ENCODE measurements around the gene NOXA1.
"Not testable (repeated sequence)": the region's sequence is repeated elsewhere in the genome, so short reads cannot be mapped to it uniquely, and the experiment has no call there.

Gene NOXA1

DNA sequence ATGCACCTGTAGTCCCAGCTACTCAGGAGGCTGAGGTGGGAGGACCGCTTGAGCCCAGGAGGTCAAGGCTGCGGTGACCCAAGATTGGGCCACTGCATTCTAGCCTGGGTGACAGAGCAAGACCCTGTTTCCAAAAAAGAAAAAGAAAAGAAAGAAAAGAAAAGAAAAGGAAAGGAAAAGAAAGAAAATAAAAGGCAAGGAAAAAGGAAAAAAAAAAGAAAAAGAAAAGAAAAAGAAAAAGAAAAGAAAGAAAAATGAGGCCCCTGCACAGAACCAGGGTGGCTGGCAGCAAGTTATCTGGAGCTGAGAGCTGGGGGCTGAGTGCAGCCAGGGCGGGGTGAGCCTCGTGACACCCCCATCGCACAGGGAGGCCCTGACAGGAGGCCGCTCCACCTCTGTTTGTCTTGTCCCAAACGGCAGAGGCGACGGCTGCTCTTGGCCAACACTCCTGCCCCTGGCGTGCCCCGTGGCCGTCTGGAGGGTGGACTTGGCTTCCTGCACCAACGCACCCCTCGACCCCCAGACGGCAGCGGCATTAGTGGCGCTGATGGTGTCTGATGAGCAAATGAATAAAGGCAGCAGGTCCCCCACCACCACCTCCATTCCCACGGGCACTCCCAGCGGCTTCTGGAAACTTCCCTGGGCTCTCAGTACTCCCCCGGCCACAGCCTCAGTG is 17.0 kb upstream of the NOXA1 start:
- no peak for DNase-seq

DNA sequence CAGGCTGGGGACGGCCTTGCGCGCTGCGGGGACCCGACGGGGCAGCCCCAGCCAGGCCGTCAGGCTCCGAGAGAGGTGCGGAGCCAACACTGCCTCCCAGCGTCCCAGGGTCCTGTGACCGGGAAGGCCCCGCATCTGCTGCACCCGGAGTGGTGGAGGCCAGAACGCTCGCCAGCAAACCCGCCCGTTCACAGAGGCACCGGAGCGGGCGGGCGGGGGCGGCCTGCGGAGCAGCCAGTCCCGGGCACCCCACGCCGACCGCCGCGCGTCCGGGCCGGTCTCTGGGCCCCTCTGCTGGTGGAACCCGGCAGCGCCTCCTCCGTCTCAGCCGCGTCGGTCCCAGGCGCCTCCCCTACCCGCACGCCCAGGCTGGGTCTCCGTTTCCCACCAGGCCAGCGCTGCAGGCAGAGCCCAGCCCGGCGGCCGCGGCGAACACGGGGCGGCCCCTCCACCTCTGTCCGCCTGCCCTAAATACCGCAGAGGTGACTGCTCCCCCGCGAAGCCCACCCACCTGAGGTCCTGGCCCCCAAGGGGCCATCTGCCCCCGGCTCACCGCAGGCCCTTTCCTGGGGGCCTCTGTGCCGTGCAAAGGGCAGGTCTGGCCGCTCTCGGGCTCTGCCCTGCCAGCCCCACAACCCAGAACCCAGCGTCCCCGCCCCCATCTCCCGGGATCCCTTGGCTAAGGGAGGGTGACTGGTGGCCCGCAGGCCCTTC is 16.2 kb upstream of the NOXA1 start:
- peak; percentile 95 for DNase-seq

DNA sequence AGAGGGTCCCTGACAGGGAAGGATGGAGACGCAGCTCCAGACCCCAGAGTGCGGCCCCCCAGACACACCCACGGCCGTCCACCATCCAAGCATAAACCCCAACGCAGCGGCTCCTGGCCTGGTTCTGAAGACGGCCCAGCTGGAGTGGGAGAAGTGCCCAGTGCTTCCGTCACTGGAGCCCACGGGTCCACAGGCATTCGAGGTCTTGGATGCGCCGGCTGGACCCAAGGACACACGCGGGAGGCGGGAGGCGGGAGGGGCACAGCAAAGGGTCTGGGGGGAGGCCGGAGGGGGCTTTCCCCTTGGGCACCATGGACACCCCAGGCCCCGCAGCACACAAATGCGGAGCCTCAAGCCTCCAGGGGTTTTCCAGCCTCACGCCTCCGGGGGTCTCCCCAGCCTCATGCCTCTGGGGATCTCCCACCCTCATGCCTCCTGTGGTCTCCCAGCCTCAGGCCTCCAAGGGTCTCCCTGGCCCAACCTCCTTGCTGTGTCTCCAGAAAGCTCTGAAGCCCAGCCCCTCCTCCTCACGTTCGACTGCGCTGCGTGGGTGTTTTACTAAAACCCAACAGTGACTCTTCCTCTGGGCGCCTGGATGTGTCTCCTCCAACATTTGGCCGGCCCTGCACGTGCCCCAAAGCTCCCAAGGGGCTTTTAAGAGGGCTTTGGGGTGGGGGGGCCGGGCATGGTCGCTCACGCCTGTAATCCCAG is 15.4 kb upstream of the NOXA1 start:
- no peak for DNase-seq

DNA sequence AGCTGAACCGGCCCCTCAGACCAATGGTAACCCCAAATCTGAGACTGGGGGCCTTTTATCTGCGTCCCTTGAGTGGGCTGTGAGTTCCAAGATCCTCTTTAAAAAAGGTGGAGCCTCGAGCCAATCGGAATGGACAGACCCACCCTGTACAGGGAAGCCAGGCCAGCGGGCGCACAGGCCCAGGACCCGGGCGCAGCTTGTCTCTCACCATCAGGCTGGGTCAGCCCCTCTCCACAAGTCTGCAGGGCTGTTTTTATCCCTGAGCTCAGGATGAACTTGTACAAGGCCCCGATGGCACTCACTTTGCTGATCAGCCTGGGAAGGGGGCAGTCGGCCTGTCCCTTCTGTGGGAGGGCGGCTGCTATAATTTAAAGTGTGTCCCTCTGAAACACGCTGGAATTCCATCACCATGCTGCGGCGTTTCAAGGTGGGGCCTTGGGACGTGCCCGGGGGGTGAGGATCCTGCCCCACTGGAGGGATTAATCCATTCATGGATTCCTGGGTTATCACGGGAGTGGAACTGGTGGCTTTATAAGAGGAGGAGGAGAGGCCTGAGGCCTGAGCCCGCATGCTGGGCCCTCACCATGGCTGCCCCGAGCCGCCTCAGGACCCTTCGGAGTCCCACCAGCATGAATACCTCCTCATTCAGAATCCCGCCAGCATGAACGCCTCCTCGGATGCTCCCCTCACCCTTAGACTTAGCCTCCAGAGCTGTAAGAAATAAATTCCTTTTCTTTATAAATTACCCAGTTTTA is 14.4 kb upstream of the NOXA1 start:
- DNase-seq, result no peak

DNA sequence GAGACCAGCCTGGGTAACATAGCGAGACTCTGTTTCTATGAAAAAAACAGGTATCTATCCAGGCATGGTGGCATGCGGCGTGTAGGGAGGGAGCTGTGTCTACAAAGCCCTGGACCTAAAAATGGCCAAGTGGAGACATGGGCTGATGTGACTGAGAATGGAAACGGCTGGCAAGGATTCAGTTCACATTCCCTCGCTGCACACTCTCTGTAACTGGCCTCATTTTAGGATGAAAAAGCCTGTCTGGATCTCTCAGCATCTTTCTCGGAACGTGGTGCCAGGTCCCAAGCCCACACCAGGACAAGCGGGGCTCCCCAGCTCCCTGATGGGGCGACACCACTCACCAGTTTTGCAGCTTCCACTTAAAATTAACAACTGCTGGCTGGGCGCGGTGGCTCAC is 13.7 kb upstream of the NOXA1 start:
- DNase-seq, result no peak

DNA sequence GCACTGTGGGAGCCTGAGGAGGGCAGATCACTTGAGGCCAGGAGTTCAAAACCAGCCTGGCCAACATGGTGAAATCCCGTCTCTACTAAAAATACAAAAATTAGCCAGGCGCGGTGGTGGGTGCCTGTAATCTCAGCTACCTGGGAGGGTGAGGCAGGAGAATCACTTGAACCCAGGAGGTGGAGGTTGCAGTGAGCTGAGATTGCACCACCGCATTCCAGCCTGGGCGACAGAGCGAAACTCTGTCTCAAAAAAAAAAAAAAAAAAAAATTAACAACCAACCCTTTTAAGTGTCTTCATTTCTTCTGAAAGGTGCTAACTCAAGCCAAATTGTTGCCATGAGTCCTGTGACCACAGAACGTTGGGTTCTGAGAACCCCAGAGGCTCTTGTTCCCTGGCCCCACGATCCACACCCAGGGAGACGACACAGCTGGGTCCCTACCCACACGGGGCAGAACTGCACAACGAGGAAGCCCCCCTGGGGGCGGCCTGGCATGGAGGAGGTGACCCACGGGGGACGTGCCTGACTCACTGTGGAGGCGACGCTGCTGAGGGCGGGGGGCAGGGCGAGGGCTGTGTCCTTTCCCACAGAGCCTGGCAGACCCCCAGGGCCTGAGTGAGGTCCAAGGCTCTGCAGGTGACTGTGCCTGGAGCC is 12.8 kb upstream of the NOXA1 start:
- DNase-seq, result not testable (repeated sequence)

DNA sequence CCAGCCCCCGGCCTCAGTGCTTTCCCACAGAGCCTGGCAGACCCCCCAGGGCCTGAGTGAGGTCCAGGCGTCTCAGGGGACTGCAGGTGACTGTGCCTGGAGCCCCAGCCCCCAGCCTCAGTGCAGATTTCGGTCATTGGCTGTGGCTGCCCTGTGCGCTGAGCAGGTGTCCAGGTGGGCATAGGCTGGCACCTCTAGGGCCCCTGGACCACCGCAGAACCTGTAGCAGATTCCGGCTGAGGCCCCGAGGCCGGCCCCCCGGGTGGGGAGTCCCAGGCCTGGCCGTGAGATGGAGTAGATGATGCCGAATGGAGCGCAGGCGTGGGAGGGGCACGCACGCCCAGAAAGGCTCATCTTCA is 12.3 kb upstream of the NOXA1 start:
- no peak for DNase-seq

DNA sequence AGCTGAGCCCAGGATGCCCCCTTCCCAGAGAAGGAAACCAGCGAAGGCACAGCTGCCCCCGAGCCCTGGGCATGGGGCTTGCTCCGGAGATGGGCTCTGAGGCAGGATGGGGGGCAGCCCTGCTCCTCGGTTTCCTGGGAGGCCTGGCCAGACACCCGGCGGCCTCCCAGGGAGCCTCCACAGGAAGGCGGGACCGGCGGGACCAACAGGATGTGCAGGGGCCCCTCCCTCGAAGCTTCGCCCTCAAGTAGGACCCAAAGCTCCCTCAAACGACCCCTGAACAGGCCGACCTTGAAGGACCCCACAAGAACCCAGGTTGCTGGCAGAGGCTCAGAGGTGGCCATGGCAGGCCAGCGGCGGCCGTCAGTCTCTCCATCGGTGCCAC is 11.9 kb upstream of the NOXA1 start:
- DNase-seq, result no peak

DNA sequence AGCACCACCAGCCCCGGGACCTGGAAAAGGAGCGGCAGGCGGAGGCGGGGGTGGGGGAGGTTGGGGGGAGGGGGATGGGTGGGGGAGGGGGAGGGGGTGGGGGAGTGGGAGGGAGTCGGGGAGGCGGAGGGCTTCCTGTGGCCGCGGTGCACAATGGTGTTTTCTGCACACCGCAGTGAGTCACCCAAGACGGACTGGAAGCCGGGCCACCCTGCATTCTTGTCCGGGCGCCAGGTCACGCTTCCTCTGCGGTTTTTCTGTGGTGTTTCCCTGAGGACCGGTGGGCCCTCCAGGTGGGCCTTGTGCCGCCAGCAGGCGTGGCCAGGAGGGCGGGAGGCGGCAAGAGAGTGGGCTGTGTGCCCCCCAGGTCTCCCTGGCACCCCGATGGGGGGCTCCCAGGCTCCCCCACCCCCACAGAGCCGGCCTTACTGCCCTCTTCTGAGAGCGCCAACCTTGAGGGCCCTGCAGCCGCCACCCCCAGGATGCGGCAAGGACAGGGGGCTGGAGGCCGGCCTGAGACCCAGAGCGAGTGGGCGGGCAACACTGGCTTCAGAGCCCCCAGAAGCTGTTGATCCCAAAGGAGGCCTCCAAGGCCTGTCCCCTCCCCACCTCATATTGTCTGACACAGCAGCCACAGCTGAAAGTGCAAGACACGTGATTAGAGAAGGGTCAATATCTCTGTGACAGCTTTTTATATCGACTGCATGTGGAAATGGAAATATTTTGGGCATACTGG is 11.4 kb upstream of the NOXA1 start:
- DNase-seq, result no peak

DNA sequence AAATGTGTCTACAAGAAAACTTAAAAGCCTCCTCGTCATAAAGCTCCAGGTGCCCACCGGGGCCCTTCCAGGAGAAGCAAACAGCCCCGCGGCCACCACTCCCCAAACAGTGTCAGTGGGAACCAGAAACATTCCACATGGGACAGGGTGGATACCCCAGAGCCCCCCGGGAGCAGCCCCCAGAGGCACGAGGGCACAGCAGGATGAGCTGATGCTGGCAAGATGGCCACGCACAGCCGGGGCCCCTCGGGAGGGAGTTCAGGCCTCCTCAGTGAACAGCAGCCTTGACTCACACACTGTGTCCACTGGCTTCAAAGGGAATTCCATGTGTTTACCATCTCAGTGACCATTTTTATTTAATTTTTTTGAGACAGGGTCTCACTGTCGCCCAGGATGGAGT is 10.8 kb upstream of the NOXA1 start:
- no peak for DNase-seq

DNA sequence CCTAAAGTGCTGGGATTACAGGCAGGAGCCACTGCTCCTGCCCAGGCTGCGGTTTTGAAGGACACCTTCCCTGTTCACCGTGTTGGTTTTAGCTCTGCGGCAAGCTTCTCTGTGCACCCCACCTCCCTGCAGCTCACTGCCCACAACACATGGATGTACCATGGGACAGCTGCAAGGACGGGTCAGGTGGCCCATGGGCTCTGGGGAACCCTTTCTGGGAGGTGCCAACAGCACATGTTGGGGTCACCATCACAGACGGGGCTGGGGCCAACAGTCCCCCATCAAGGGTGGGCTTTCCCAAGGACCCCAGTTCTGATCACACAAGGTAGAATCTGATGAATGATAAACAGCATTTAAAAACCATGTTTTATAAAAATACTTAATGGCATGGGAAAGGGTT is 7.7 kb upstream of the NOXA1 start:
- DNase-seq, result no peak

DNA sequence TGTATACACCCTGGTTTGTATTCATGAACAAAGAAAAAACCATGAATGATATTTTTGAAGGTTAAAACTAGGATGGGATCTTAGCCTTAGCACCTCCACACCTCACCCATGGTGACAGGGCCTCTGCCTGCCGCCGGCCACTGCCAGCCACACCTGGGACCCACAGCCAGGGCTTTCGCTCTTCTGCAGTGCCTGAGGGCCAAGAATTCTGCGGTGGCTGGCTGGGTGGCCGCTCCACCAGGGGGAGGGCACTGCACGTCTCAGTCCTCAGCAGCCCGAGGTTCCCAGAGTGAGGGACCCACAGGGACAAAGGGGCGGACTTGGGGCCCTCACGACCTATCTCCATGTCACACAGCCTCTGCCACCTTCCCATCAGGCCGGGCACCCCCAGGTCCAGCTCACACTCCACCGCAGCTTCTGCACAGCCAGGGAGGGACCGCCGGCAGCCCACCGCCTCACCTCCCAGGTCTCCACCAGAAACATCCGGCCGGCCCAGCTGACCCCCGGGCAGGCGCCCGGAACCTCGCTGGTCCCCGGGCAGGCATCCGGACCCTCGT is 7.1 kb upstream of the NOXA1 start:
- DNase-seq, result no peak

DNA sequence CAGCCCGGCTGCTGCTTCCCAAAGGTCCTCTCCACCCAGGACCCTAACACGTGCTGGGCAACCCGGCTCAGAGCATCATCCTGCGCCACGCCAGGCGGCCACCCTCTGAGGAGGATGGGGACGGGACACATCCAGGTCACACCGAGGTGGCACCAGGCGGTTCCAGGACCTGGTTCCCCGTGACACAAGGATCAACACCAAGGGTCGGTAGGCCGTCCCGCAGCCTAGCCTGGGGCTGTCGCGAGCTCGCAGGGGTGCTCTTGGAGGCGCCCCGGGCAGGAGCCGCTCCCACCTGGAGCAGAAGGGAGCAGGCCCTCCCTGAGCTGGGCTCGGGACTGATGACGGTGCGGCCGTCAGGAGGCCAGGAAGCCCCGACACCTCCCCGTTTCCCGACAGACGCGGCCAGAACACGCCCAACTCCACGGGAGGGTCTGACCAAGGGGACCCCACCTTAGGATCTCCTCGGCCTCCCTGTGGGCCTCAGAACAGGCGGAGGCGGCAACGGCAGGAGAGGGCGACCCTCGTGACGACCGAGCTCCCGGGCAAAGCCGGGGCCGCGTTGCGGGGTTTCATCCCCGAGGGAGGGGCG is 6.5 kb upstream of the NOXA1 start:
- no peak for DNase-seq

DNA sequence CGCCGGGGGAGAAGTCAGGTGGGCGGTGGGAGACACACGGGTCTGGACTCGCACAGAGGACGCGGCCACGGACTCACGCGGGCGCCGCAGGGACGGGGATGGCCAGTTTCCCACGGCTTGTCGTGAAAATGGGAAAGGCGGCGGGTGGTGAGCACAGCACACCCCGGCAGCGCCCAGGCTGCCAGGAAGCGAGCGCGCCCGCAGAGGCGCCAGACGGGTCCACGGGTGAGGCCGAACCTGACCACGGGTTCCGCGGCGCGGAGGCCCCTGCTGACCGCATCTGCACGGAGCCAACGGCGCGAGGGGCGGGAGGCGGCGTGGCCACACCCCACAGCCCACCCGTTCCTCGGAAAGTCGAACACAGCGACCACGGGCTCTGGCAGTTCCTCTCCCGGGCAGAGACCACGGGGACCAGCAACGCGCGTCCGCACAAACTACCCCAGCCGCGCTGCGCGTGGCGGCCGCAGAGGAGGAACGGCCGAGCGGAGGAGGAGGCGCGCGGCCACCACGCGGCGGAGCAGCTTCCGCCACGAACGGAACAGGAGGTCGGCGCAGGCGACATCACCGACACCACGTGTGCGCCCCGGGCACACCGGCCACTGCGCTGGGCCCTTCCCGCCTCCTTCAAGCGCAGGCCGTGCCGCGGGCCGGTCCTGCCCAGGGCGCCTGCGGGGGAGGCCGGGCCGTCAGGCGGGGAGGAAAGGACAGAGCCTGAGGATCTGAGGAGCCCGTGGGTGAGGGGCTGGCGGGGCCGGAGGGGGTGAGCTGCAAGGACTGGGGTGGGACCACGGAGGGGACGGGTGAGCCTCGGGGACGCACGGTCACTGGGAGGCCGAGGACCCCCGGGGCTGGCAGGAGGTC is 5.8 kb upstream of the NOXA1 start:
- no peak for DNase-seq

DNA sequence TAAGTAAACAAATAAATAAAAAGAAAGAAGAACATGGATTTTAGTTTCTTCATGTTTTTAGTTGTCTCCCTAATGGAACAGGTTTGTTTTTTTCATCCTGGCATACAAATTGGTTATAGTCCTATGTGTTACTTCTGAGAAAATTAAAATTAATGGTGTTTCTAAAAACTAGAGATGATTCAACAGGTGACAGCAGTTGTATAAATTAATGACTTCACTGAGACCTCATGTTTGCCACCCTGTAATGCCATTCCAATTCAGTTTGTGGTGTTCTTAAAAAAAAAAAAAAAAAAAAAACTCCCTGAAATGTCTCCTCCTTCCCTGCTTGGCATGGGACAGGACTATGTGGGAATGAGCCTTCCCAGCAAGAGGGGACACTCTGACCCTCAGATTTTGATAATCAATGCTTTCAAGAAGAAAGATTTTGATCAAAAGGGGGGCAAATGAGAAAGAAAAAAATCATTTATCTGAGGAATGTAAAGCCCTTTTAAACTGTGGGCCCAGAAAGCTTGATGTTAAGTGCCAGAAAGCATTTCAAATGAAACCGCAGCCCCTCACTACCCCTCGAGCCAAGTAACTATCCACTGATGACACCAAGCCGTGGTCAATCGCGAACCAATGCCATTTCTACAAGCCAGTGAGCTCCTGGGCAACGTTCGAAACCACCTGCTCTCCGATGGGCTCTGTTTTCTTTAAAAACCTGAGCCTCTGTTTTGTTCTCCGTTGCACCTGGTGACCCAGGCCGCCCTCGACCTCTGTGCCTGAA is 1.2 kb upstream of the NOXA1 start:
- DNase-seq, result no peak

DNA sequence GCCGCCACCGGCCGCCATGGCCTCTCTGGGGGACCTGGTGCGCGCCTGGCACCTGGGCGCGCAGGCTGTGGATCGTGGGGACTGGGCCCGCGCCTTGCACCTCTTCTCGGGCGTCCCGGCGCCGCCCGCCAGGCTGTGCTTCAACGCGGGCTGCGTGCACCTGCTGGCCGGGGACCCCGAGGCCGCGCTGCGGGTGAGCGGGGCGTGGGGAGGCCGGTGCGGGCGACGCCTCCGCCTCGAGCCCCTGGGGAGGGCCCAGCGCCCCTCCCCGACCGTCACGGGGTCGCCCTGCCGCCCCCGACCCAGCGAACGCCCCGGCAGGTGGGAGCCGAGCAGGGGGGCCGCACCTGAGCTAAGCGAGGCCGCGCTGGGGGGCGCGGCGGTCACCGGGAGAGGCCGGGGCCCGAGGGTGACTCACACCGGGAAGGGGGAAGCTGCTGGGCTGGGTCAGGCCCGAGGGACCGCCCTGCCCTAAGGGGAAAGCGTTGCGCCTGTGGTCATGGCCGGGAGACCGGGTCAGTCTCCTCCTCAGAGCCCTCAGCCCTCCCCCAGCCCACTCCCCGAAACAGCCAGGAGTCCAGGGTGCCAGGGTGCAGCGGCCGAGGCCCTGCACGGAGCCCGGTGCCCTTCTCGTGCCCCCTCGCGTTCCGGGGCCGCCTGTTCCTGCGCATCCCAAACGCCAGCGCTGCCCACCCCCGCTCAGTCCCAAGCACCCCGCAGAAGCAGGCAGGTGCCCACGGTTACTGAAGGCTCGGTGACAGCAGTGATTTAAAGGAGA is 510 bp downstream of the NOXA1 start:
- no peak for DNase-seq

DNA sequence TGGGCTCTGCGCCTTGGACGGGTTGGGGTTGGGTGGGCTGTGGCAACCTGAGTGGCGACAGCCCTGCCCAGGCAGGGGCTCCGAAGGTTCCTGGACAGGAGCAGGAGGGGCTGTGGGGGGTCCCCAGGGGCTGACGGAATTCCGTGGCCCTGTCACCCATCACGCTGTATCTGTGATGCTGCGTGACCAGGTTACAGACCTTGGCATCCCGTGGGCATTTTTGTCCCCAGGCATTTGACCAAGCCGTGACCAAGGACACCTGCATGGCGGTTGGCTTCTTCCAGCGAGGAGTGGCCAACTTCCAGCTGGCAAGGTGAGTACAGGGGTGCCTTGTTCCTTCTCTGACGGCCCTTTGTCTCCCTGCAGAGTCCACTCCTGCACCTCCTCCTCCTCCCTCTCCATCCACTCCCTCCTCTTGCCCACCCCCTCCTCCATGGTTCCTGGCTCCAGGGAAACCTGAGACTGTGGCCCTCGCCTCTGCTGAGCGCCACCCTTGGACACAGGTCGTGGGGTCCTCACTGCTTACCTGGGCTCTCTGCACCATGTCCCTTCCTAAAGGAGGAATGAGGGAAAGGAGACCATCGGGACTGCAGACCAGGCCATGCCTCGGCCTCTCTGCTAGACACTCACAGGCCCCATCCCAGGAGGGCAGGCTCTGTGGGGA is 3.0 kb downstream of the NOXA1 start:
- no peak for DNase-seq

Data from retina (tissue), 1 donor.